Measurements from ENCODE around the gene EML4.

The EML4 gene

DNA sequence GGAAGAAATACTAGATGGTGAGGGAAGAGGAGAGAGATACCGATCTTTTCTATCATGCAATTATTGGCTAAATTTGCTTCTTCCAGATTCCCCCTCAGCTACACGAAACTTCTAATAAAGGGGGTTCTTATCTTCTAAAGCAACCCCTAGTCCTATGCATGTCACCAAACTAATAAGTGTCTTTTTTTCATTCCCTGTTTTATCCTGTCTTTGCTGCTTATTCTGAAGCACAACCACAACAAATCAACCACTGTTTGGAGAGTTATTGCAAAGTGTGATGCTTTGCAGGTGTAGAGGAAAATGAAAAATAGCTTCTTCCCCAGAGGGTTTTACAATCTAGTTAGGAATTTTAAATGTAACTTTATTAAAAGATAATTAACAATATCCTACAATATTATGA lies 60.8 kb downstream of the EML4 start:
- H3K4me3 ChIP-seq (ENCODE audit: low read depth, low read length) = no peak overlapping the region
- TF ChIP-seq CTCF (IDR thresholded peaks at IDR 0.05; ENCODE audit: low read depth, low read length) = no peak

GRCh38 chr2:42230891-42231290 lies 61.7 kb downstream of the EML4 start:
- no peak for TF ChIP-seq CTCF (IDR thresholded peaks at IDR 0.05; ENCODE audit: low read depth, low read length)
- no peak overlapping the region for H3K4me3 ChIP-seq (ENCODE audit: low read depth, low read length)

GRCh38 chr2:42232024-42232423 lies 62.9 kb downstream of the EML4 start:
- H3K4me3 ChIP-seq (ENCODE audit: low read depth, low read length) = no peak overlapping the region
- TF ChIP-seq CTCF (IDR thresholded peaks at IDR 0.05; ENCODE audit: low read depth, low read length) = no peak

DNA sequence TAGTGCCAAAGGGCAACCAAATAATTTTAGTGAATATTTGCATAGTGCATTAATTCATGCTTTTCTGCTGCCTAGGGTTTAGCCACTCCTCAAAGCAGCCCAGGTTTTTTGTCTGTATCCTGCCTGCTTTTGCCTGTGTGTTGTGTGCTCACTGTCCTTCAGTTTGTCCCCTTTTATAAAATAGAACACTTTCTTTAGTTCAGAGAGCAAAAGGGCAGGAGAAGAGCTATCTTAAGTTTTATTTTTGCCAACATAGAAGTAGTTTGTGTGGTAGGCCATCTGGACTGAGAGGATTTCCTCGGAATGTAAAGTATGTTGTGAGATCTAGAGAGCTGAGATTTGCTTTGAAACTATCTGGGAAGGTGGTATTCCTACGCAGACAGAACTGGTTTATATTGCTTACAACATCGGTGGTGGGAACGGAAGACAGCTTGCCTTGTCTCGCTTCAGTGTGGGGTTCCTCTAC lies 64.9 kb downstream of the EML4 start:
- peak overlapping the region; percentile 19; the same call in 1 of the 2 replicates for H3K4me3 ChIP-seq (ENCODE audit: low read depth, low read length)
- TF ChIP-seq CTCF (IDR thresholded peaks at IDR 0.05; ENCODE audit: low read depth, low read length) = no peak

DNA sequence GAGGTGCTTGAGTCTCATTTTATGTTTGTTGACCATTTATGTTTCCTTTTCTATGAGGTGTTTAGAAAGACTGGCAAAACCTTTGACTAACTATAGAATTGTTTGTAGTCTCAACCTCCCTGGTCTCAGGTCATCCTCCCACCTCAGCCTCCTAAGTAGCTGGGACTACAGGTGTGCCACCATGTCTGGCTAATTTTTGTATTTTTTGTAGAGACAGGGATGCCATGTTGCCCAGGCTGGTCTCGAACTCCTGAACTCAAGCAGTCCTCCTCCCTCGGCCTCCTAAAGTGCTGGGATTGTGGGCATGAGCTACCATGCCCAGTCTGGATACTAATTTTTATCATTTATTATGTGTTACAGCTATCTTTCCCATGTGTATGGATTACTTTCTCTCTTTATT lies 67.8 kb downstream of the EML4 start:
- H3K4me3 ChIP-seq (ENCODE audit: low read depth, low read length) = no peak overlapping the region
- no peak for TF ChIP-seq CTCF (IDR thresholded peaks at IDR 0.05; ENCODE audit: low read depth, low read length)

DNA sequence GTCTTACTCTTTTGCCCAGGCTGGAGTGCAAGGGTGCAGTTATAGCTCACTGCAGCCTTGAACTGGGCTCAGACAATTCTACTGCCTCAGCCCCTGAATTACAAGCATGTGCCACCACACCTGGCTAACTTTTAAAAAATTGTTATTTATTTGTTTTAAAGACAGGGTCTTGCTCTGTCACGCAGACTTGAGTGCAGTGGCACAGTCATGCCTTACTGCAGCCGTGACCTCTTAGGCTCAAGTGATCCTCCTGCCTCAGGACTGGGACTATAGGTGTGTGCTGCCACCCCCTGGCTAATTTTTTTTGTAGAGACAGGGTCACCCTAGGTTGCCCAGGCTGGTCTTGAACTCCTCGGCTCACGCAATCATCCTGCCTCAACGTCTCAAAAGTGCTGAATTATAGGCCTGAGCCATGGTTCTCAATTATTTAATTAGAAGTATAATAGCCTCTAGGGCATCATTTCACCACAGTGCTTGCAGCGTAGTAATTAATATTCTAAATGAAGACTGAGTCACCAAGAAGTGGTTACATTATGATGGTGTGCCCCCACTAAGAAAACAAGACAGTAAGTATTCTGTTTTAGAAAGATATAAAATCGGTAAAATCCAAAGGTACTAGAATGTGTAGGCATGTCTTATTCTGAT lies 69.6 kb downstream of the EML4 start:
- no peak overlapping the region for H3K4me3 ChIP-seq (ENCODE audit: low read depth, low read length)
- TF ChIP-seq CTCF (IDR thresholded peaks at IDR 0.05; ENCODE audit: low read depth, low read length) = no peak

GRCh38 chr2:42239289-42239661 lies 70.1 kb downstream of the EML4 start:
- H3K4me3 ChIP-seq (ENCODE audit: low read depth, low read length) = no peak overlapping the region
- TF ChIP-seq CTCF (IDR thresholded peaks at IDR 0.05; ENCODE audit: low read depth, low read length) = no peak
